ENCODE data around the gene PANK1.

GRCh38 chr10:89693176-89693575 lies 48.1 kb upstream of the PANK1 start:
- TF ChIP-seq CTCF (IDR thresholded peaks at IDR 0.05) = no peak
- TF ChIP-seq POLR2A (IDR thresholded peaks at IDR 0.05) = no peak
